GM18526 (cell line): Measurements from ENCODE around the gene RTP2.

ENCODE experiments used
- POLR2A ChIP-seq: IDR thresholded peaks from 3 replicates; pipeline ENCODE4 v1.6.1; 2011; ENCODE audit not compliant: insufficient read length; ENCODE audit errors: extremely low read depth

Gene RTP2

GRCh38 chr3:187667526-187667925, 34.8 kb downstream of the RTP2 start:
- no peak for TF ChIP-seq POLR2A

GRCh38 chr3:187665764-187666402, 36.5 kb downstream of the RTP2 start:
- no peak for TF ChIP-seq POLR2A

DNA sequence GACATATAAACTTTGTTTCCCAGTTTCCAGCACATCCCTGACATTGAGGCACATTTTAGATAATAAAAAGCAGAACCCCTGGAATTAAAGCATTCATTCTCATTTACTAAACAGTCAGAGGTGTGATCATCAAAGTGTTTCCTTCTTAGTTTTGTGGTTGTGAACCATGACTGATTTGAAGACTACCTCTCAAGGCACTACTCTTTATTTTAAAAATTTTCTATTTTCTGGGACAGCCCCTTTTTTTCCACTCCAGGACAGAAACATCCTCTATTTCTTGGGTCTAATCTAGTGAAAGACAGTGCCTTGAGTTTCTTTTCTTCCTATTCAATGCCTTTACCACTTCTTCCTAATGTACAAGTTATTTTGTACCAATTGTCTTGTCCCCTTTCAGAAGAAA, 37.3 kb downstream of the RTP2 start:
- no peak for TF ChIP-seq POLR2A

DNA sequence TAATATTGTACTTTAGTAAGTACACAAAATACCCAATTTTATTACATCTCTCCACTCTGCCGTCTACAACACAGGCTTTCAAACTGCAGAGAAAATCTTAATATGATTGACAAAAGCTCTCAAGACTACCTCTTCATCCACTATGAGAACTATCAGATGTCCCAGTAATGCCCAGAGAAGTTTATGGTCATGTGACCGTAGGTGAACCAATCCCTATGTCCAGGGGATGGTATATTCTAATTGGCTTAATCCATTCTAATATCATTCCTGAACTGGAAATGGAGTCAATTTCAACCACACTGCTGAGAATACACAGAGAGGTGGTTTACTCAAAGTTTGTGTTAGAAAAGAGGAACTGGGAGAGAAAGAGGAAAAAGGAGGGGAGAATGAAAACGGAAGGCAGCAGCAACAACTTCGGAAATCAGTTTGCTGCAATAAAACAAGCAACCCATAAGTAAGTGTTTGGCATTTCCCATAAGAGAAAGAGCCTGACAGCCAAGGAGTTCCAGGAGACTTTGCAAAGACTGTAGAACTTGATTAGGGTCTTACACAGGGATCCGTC, 39.4 kb downstream of the RTP2 start:
- TF ChIP-seq POLR2A: no peak

GRCh38 chr3:187661267-187661666, 41.1 kb downstream of the RTP2 start:
- TF ChIP-seq POLR2A: no peak

DNA sequence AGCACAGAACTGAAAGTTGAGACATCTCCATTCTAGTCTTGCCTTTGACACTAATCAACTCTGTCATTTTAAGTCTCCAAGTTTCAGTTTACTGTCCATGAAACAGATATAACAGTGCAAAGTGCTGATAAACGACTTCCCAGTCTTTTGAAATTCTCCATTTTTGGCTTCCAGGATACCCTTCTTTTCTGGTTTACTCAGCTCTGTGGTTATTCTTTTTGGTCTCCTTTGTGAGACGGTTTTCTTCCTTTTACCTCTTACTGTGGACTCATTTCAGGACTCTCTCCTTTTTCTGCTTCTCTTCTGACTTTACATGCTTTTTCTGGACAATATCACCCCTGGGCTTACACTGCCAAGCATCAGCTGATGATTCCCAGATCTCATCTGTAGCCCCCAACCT, 51.1 kb downstream of the RTP2 start:
- TF ChIP-seq POLR2A: no peak
